DMS 273 treated with DMSO at 0.1 percent for 48 hours (cell line): ENCODE measurements around the gene HYKK.
A peak's percentile ranks its signal among the peaks of the same experiment; 100 is the strongest.
"Not testable (repeated sequence)": the region's sequence is repeated elsewhere in the genome, so short reads cannot be mapped to it uniquely, and the experiment has no call there.

Source experiments
- DNase-seq: peaks from one replicate; lab custom pipeline; 2025; lab: John Stamatoyannopoulos, UW

HYKK gene

GRCh38 chr15:78540141-78540870 lies 32.9 kb downstream of the HYKK start, which contains the start of gene PSMA4:
TSS of gene PSMA4 (plus strand) at chr15:78540444. CDS start at chr15:78541928, 1,484 bp downstream.
- DNase-seq, result peak; percentile 44

- DNase-seq, result no peak
Measured at GRCh38 chr15:78540871-78541743, 33.7 kb downstream of the HYKK start.

- DNase-seq, result no peak
Measured at GRCh38 chr15:78541744-78542034, 34.3 kb downstream of the HYKK start.

- no peak for DNase-seq
Measured at GRCh38 chr15:78542647-78543046, 35.3 kb downstream of the HYKK start.

- no peak for DNase-seq
Measured at GRCh38 chr15:78550194-78550593, 42.8 kb downstream of the HYKK start.

GRCh38 chr15:78550815-78551214 lies 43.4 kb downstream of the HYKK start:
- no peak for DNase-seq

- no peak for DNase-seq
Measured at GRCh38 chr15:78551902-78552301, 44.5 kb downstream of the HYKK start.

GRCh38 chr15:78552597-78552996 lies 45.2 kb downstream of the HYKK start:
- no peak for DNase-seq

- not testable (repeated sequence) for DNase-seq
Measured at GRCh38 chr15:78560201-78560600, 52.8 kb downstream of the HYKK start.

GRCh38 chr15:78561490-78561889 lies 54.1 kb downstream of the HYKK start:
- DNase-seq, result no peak

GRCh38 chr15:78563092-78563491 lies 55.7 kb downstream of the HYKK start:
- DNase-seq, result no peak

GRCh38 chr15:78564743-78565096 lies 57.3 kb downstream of the HYKK start:
- DNase-seq, result no peak

GRCh38 chr15:78565097-78565950 lies 57.9 kb downstream of the HYKK start, which contains the start of gene CHRNA5:
TSS of gene CHRNA5 (plus strand) at chr15:78565520. CDS start at chr15:78565720, 200 bp downstream.
- peak; percentile 54 for DNase-seq

GRCh38 chr15:78565951-78566774 lies 58.8 kb downstream of the HYKK start:
- no peak for DNase-seq

GRCh38 chr15:78567531-78567930 lies 60.2 kb downstream of the HYKK start:
- no peak for DNase-seq

- no peak for DNase-seq
Measured at GRCh38 chr15:78570710-78571109, 63.3 kb downstream of the HYKK start.

- no peak for DNase-seq
Measured at GRCh38 chr15:78571382-78571781, 64.0 kb downstream of the HYKK start.

GRCh38 chr15:78573416-78573815 lies 66.0 kb downstream of the HYKK start:
- no peak for DNase-seq

- no peak for DNase-seq
Measured at GRCh38 chr15:78574944-78575343, 67.6 kb downstream of the HYKK start.
